Measurements from ENCODE around the gene CCL23. TPM values are rescaled to one million over a fixed set of nuclear protein-coding genes. Genes with fewer than 3 reads are reported as not detected.
A peak's percentile ranks its signal among the peaks of the same experiment; 100 is the strongest.

CCL23 gene
- total RNA-seq, 1 donor from 2014 or later: not detected

DNA sequence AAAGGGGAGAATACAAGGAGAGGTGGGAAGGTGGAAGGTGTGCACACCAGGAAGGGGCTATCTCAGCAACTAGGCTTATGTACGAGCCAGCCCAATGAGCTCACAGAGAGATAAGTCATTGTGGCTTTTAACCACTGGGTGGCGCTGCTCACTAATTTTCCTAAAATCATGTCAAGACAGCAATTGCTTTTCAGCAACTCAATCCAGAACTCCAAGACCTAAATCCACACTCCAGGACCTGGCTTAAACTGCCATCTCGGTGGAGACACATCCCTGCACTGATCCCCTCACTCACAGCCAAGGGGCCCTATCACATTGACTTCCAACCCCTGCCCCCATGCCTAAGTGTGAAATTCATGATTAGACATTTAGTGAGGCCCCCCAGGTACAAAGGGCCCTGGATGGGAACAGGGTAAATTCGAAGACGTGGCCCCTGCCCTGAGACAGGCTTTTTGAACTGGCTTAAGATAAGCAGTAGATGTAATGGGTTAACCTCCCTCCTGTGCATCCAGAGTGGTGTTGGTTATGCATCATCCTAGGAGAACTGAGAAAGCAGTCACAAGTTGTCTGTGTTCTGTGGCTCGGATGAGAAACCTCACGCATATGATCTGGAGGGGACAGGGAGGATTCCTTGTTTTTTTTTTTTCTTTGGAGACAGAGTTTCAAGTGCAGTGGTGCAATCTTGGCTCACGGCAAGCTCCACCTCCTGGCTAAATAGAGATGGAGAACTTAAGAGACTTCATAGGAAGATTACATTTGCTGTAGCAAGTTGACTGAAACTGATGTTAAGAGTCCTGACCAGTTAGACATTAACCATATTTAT lies 48.0 kb downstream of the CCL23 start:
- no peaks in the 10 kb centered on the region for H3K9me3 ChIP-seq (replicated peaks)
- peaks cover 25% of the 10 kb centered on the region for H3K4me1 ChIP-seq
- H3K36me3 ChIP-seq: no peaks in the 10 kb centered on the region
- TF ChIP-seq CTCF (IDR thresholded peaks at IDR 0.05; ENCODE audit: borderline replicate concordance): peak; percentile 85
- peak; percentile 42 for DNase-seq
- no peaks in the 10 kb centered on the region for H3K27me3 ChIP-seq (ENCODE audit: low read depth)
- no peak overlapping the region for H3K27ac ChIP-seq (replicated peaks)
- no peak overlapping the region for H3K4me3 ChIP-seq
- intact Hi-C loops (cut with micrococcal nuclease): loop anchor here (5.0 to 10.0 kb wide), 2 partner anchors 173 to 515 kb away; partner anchors contain the start of gene ZNHIT3

DNA sequence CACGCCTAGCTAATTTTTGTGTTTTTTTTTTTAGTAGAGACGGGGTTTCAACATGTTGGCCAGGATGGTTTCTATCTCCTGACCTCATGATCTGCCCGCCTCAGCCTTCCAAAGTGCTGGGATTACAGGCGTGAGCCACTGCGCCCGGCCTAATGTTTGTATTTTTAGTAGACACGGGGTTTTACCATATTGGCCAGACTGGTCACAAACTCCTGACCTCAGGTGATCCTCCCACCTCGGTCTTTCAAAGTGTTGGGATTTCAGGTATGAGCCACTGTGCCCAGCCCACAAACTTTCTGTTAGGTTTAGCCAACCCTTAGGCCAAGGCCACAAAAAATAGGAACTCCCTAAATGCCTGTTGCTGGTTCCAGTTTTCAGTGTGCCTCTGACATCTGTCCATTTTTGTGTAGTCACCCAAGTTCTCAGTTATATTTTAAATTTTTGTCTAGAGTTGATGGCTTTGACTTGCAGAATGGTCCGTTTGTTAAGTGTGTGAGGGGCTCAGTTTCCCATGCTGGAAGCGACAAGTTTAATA lies 49.2 kb downstream of the CCL23 start:
- no peak overlapping the region for H3K27ac ChIP-seq (replicated peaks)
- no peaks in the 10 kb centered on the region for H3K27me3 ChIP-seq (ENCODE audit: low read depth)
- H3K36me3 ChIP-seq: no peaks in the 10 kb centered on the region
- peaks cover 20% of the 10 kb centered on the region for H3K4me1 ChIP-seq
- DNase-seq: no peak
- no peak for TF ChIP-seq CTCF (IDR thresholded peaks at IDR 0.05; ENCODE audit: borderline replicate concordance)
- H3K9me3 ChIP-seq (replicated peaks): no peaks in the 10 kb centered on the region
- intact Hi-C loops (cut with micrococcal nuclease): loop anchor here (5.0 to 10.0 kb wide), 2 partner anchors 174 to 516 kb away; partner anchors contain the start of gene ZNHIT3
- H3K4me3 ChIP-seq: no peak overlapping the region

GRCh38 chr17:35965272-35965671 lies 52.5 kb downstream of the CCL23 start:
- intact Hi-C loops (cut with micrococcal nuclease): loop anchor here (5.0 to 10.0 kb wide), 2 partner anchors 177 to 520 kb away; partner anchors contain the start of gene ZNHIT3
- TF ChIP-seq CTCF (IDR thresholded peaks at IDR 0.05; ENCODE audit: borderline replicate concordance): no peak
- DNase-seq: no peak
- Histone ChIP-seq H3K4me1 (no peaks in the 10 kb centered on the region), H3K27ac (replicated peaks) (no peak overlapping the region), H3K4me3 (no peak overlapping the region), H3K9me3 (replicated peaks) (no peaks in the 10 kb centered on the region), H3K27me3 (ENCODE audit: low read depth) (peaks cover 28% of the 10 kb centered on the region), H3K36me3 (no peaks in the 10 kb centered on the region)

- peaks cover 42% of the 10 kb centered on the region for H3K27me3 ChIP-seq (ENCODE audit: low read depth)
- H3K27ac ChIP-seq (replicated peaks): no peak overlapping the region
- H3K36me3 ChIP-seq: no peaks in the 10 kb centered on the region
- no peak for DNase-seq
- H3K4me3 ChIP-seq: no peak overlapping the region
- H3K4me1 ChIP-seq: no peaks in the 10 kb centered on the region
- intact Hi-C loops (cut with micrococcal nuclease): loop anchor here (10.0 kb wide), 1 partner anchor 521 kb away; the partner anchor contains the start of gene ZNHIT3
- no peak for TF ChIP-seq CTCF (IDR thresholded peaks at IDR 0.05; ENCODE audit: borderline replicate concordance)
- no peaks in the 10 kb centered on the region for H3K9me3 ChIP-seq (replicated peaks)
Measured at GRCh38 chr17:35963663-35964062, 54.1 kb downstream of the CCL23 start.

Other genes starting within 250 kb of the CCL23 start
- gene MMP28, start 222.3 kb downstream of the CCL23 start, total RNA-seq: 3.0 TPM
- gene TAF15, start 208.5 kb downstream of the CCL23 start, total RNA-seq: 113 TPM
- gene HEATR9, start 149.1 kb downstream of the CCL23 start, total RNA-seq: not detected
- gene CCL5, start 137.6 kb downstream of the CCL23 start, total RNA-seq: 0.60 TPM
- gene RDM1, start 87.2 kb downstream of the CCL23 start, total RNA-seq: not detected
- gene LYZL6, start 74.3 kb downstream of the CCL23 start, total RNA-seq: not detected
- gene CCL16, start 36.5 kb downstream of the CCL23 start, total RNA-seq: not detected
- 8.8 TPM for gene CCL14, start 31.2 kb downstream of the CCL23 start, total RNA-seq
- gene CCL15, start 16.4 kb downstream of the CCL23 start, total RNA-seq: not detected
- gene CCL18, start 46.3 kb upstream of the CCL23 start, total RNA-seq: 1.1 TPM
- not detected for gene CCL3, start 72.2 kb upstream of the CCL23 start, total RNA-seq
- gene CCL4, start 85.9 kb upstream of the CCL23 start, total RNA-seq: 0.91 TPM
- 3.4 TPM for gene TBC1D3B, start 158.7 kb upstream of the CCL23 start, total RNA-seq
- gene CCL3L1, start 178.8 kb upstream of the CCL23 start, total RNA-seq: not detected
- not detected for gene CCL4L2, start 193.1 kb upstream of the CCL23 start, total RNA-seq
- not detected for gene TBC1D3I, start 246.6 kb upstream of the CCL23 start, total RNA-seq

Data from left ventricle myocardium inferior (tissue), 1 donor.